ENCODE measurements around the gene KRTAP10-8. TPM values are rescaled to one million over a fixed set of nuclear protein-coding genes. Genes with fewer than 3 reads are reported as not detected.

Gene KRTAP10-8
- not detected for total RNA-seq
- long read RNA-seq, donor 1, result 0 reads
- long read RNA-seq, donor 2, result 0 reads

DNA sequence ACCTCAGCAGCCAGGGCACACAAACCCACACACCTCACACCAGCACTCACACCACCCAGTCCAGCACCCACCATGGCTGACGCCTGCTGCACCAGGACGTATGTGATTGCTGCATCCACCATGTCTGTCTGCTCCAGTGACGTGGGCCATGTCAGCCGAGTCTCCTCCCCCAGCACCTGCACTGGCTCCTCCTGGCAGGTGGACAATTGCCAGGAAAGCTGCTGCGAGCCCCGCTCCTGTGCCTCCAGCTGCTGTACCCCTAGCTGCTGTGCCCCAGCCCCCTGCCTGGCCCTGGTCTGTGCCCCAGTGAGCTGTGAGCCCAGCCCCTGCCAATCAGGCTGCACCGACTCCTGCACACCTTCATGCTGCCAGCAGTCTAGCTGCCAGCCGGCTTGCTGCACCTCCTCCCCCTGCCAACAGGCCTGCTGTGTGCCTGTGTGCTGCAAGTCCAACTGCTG, at the start of gene KRTAP10-8:
KRTAP10-8 (plus strand) TSS at position 51 of the 458 bp plus-strand sequence; CDS start at position 73, 22 bp downstream.
- intact Hi-C loops (cut with DNase I, micrococcal nuclease), result no loop called here
- Histone ChIP-seq H3K4me3 (no peak within 1 kb of the TSS), H3K4me1 (ENCODE audit: low read depth) (no peaks in the 10 kb centered on the region), H3K36me3 (ENCODE audit: low read depth) (no peaks in the 10 kb centered on the region), H3K9me3 (peaks cover 13% of the 10 kb centered on the region)
- DNase-seq (no peak), ATAC-seq (no peak)
- no peak for TF ChIP-seq CTCF (IDR thresholded peaks at IDR 0.05)

DNA sequence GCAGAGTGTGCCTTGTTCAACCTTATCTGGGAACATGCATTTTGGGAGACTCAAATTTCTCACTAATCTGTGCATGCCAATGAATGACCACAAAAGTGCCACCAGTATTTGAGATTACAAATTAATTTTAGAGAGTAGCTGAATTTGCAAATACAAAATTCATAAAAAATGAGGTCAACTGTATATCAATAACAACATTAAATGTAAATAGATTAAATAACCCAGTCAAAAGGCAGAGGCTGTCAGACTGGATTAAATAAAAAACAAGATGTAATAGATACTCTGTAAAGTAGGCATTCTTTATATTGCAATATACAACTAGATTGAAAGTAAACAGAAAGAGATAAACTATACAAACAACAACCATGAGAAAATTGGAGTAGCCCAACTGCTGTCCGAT, 47.8 kb upstream of the KRTAP10-8 start:
- no peak overlapping the region for H3K4me3 ChIP-seq
- H3K9me3 ChIP-seq, result no peaks in the 10 kb centered on the region
- ATAC-seq, result no peak
- H3K36me3 ChIP-seq (ENCODE audit: low read depth), result no peaks in the 10 kb centered on the region
- intact Hi-C loops (cut with DNase I, micrococcal nuclease), result no loop called here
- H3K4me1 ChIP-seq (ENCODE audit: low read depth), result no peaks in the 10 kb centered on the region
- DNase-seq, result no peak
- TF ChIP-seq CTCF (IDR thresholded peaks at IDR 0.05), result no peak

DNA sequence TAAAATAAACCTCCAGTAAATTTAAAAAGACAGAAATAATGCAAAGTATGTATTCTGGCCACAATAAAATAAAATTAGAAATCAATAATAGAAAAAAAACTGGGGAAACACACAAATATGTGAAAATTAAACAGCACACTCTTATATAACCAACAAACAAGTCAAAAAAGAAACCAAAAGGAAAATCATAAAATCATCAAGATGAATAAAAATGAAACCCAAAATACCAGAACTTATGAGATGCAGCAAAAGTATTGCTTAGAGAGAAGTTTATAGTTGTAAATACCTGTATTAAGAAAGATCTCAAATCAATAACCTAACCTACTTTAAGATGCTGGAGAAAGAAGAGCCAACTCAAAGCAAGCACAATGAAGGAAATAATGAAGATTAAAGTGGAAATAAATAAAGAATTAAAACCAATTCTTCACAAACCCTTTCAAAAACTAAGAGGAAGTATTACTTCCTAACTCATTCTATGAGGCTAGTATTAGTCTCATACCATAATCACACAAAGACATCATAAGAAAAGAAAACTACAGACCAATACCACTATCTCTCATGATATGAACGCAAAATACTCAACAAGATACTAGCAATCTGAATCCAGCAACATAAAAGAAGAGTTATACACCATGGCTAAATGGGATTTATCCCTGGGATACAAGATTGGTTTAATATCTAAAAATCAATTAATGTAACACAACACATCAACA, 46.8 kb upstream of the KRTAP10-8 start:
- Histone ChIP-seq H3K4me1 (ENCODE audit: low read depth) (no peaks in the 10 kb centered on the region), H3K9me3 (no peaks in the 10 kb centered on the region), H3K36me3 (ENCODE audit: low read depth) (no peaks in the 10 kb centered on the region), H3K4me3 (no peak overlapping the region)
- no peak for TF ChIP-seq CTCF (IDR thresholded peaks at IDR 0.05)
- intact Hi-C loops (cut with DNase I, micrococcal nuclease), result no loop called here
- DNase-seq, result no peak
- ATAC-seq, result no peak

- no peak for ATAC-seq
- TF ChIP-seq CTCF (IDR thresholded peaks at IDR 0.05), result no peak
- no peaks in the 10 kb centered on the region for H3K36me3 ChIP-seq (ENCODE audit: low read depth)
- H3K4me3 ChIP-seq, result no peak overlapping the region
- no peaks in the 10 kb centered on the region for H3K4me1 ChIP-seq (ENCODE audit: low read depth)
- DNase-seq, result no peak
- H3K9me3 ChIP-seq, result no peaks in the 10 kb centered on the region
- intact Hi-C loops (cut with DNase I, micrococcal nuclease), result no loop called here
Observed at GRCh38 chr21:44566403-44566802, 45.5 kb upstream of the KRTAP10-8 start.

- DNase-seq, result no peak
- H3K4me3 ChIP-seq, result no peak overlapping the region
- H3K4me1 ChIP-seq (ENCODE audit: low read depth), result no peaks in the 10 kb centered on the region
- H3K36me3 ChIP-seq (ENCODE audit: low read depth), result no peaks in the 10 kb centered on the region
- no peak for TF ChIP-seq CTCF (IDR thresholded peaks at IDR 0.05)
- intact Hi-C loops (cut with DNase I, micrococcal nuclease), result no loop called here
- ATAC-seq, result no peak
- H3K9me3 ChIP-seq, result no peaks in the 10 kb centered on the region
Observed at GRCh38 chr21:44567481-44568171, 44.3 kb upstream of the KRTAP10-8 start.
